ENCODE results near the gene EMC8. TPM values are rescaled to one million over a fixed set of nuclear protein-coding genes. Genes with fewer than 3 reads are reported as not detected.

The EMC8 gene
- polyA plus RNA-seq, 1 of the 3 experiments (the other 2 are of a cell fraction): 45.9 TPM

- TF ChIP-seq ELF1 (IDR thresholded peaks at IDR 0.05) (no peak), MXI1 (IDR thresholded peaks at IDR 0.05; ENCODE audit: low read depth, low read length) (no peak), YY1 (IDR thresholded peaks at IDR 0.05; ENCODE audit: low read depth) (no peak), RFX5 (IDR thresholded peaks at IDR 0.05; ENCODE audit: low read length) (no peak), SMC3 (IDR thresholded peaks at IDR 0.05; ENCODE audit: low read depth, low read length) (no peak), GATA2 (CRISPR knock-in tag; IDR thresholded peaks at IDR 0.05) (no peak), EP300 (IDR thresholded peaks at IDR 0.05; ENCODE audit: borderline replicate concordance in 1 of 2, low read depth in 1 of 2, low read length in 1 of 2) (no peak), MEF2A (IDR thresholded peaks at IDR 0.05; ENCODE audit: borderline replicate concordance, low read depth) (no peak), CTCF (IDR thresholded peaks at IDR 0.05) (no peak), JUND (IDR thresholded peaks at IDR 0.05) (no peak), FOXJ3 (CRISPR knock-in tag; IDR thresholded peaks at IDR 0.05) (no peak), IRF3 (IDR thresholded peaks at IDR 0.05; ENCODE audit: low read depth, low read length) (no peak), TAF1 (IDR thresholded peaks at IDR 0.05; ENCODE audit: borderline replicate concordance, low read depth, low read length) (no peak), TEAD4 (IDR thresholded peaks at IDR 0.05; ENCODE audit: borderline replicate concordance, insufficient read depth) (no peak)
- TF ChIP-seq, protein P1, sequence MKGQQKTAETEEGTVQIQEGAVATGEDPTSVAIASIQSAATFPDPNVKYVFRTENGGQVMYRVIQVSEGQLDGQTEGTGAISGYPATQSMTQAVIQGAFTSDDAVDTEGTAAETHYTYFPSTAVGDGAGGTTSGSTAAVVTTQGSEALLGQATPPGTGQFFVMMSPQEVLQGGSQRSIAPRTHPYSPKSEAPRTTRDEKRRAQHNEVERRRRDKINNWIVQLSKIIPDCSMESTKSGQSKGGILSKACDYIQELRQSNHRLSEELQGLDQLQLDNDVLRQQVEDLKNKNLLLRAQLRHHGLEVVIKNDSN (IDR thresholded peaks at IDR 0.05; ENCODE audit: borderline replicate concordance, low read depth): no peak
- CTCF ChIA-PET: interaction anchor here (0.6 to 4.8 kb wide), 56 partner anchors 9 to 1755 kb away, joined by 3 to 94 read pairs (median 4); no protein-coding TSS in a partner anchor
- POLR2A ChIA-PET: no interaction called here
These were observed 21.4 kb upstream of the EMC8 start for GRCh38 chr16:85820604-85821372.

More at GRCh38 chr16:85820604-85821372, 21.4 kb upstream of the EMC8 start:
- H3K79me2 ChIP-seq (ENCODE audit: insufficient read depth): no peaks in the 10 kb centered on the region
- no peaks in the 10 kb centered on the region for H3K9me3 ChIP-seq
- no peaks in the 10 kb centered on the region for H3K36me3 ChIP-seq (replicated peaks in 1 of 2; ENCODE audit: control insufficient read depth in 1 of 2, insufficient read depth in 2 of 2, low read length in 1 of 2)
- H3K9ac ChIP-seq: no peak overlapping the region
- H3K4me2 ChIP-seq: no peak overlapping the region
- peaks cover 49% of the 10 kb centered on the region; the same call in 1 of the 2 replicates for H3K27me3 ChIP-seq (ENCODE audit: insufficient read depth)
- no peak overlapping the region for H2AFZ ChIP-seq (ENCODE audit: low read depth)
- no peak overlapping the region; a peak in 1 of 4 replicates for H3K4me3 ChIP-seq (ENCODE audit: low read depth in 2 of 2, low read length in 1 of 2)
- no peaks in the 10 kb centered on the region for H3F3A ChIP-seq (replicated peaks; ENCODE audit: insufficient read depth)
- 17% methylated on average over 16 of the region's 22 CpGs for WGBS (ENCODE audit: low lambda C conversion rate)
- no peaks in the 10 kb centered on the region for H3K4me1 ChIP-seq (ENCODE audit: control insufficient read depth in 1 of 2, insufficient read depth in 2 of 2, low read depth in 1 of 2, low read length in 1 of 2)
- H4K20me1 ChIP-seq (ENCODE audit: insufficient read depth): no peaks in the 10 kb centered on the region
- no peak overlapping the region for H3K27ac ChIP-seq (ENCODE audit: low read depth in 2 of 2, low read length in 1 of 2)
- DNase-seq: no peak
- H3K9me2 ChIP-seq: no peaks in the 10 kb centered on the region
